ENCODE data around the gene KCNMB2. TPM values are rescaled to one million over a fixed set of nuclear protein-coding genes. Genes with fewer than 3 reads are reported as not detected.

Gene KCNMB2
- total RNA-seq, 4 donors from 2014 or later: not detected

GRCh38 chr3:178706411-178706810 lies 170.2 kb downstream of the KCNMB2 start:
- WGBS, 2 donors: 91 to 96% methylated on average over 2 of the region's 2 CpGs
- TF ChIP-seq CTCF (IDR thresholded peaks at IDR 0.05) (no peak), EP300 (IDR thresholded peaks at IDR 0.05) (no peak), POLR2A (IDR thresholded peaks at IDR 0.05) (no peak)
- no peaks in the 10 kb centered on the region for H3K27me3 ChIP-seq

GRCh38 chr3:178707311-178708031 lies 171.2 kb downstream of the KCNMB2 start:
- H3K27ac ChIP-seq: no peak overlapping the region
- no peak for DNase-seq (ENCODE audit: low spot score in 2 of 2)
- 94% methylated on average over 3 of the region's 3 CpGs for WGBS, 2 donors
- H3K4me3 ChIP-seq: no peak overlapping the region
- no peaks in the 10 kb centered on the region for H3K9me3 ChIP-seq
- no peaks in the 10 kb centered on the region for H3K4me1 ChIP-seq
- no peaks in the 10 kb centered on the region for H3K27me3 ChIP-seq
- TF ChIP-seq POLR2A (IDR thresholded peaks at IDR 0.05) (no peak), EP300 (IDR thresholded peaks at IDR 0.05) (no peak), CTCF (IDR thresholded peaks at IDR 0.05) (no peak)
- no peaks in the 10 kb centered on the region for H3K36me3 ChIP-seq

More at GRCh38 chr3:178706411-178706810, 170.2 kb downstream of the KCNMB2 start:
- Histone ChIP-seq H3K36me3 (no peaks in the 10 kb centered on the region), H3K9me3 (no peaks in the 10 kb centered on the region), H3K4me1 (no peaks in the 10 kb centered on the region), H3K27ac (no peak overlapping the region), H3K4me3 (no peak overlapping the region)
- no peak for DNase-seq (ENCODE audit: low spot score in 2 of 2)

- no peak overlapping the region for H3K4me3 ChIP-seq
- TF ChIP-seq POLR2A (IDR thresholded peaks at IDR 0.05): no peak
- no peak for DNase-seq (ENCODE audit: low spot score in 2 of 2)
- WGBS, 2 donors: 40% methylated on average over 6 of the region's 6 CpGs
- H3K27me3 ChIP-seq: no peaks in the 10 kb centered on the region
- no peak overlapping the region for H3K27ac ChIP-seq
- no peaks in the 10 kb centered on the region for H3K4me1 ChIP-seq
- H3K36me3 ChIP-seq: no peaks in the 10 kb centered on the region
- no peaks in the 10 kb centered on the region for H3K9me3 ChIP-seq
These were observed 172.8 kb downstream of the KCNMB2 start for GRCh38 chr3:178709051-178709450.

- H3K9me3 ChIP-seq: no peaks in the 10 kb centered on the region
- WGBS, 2 donors: 69 to 86% methylated on average over 3 of the region's 3 CpGs
- TF ChIP-seq EP300 (IDR thresholded peaks at IDR 0.05): no peak
- no peak for TF ChIP-seq CTCF (IDR thresholded peaks at IDR 0.05)
- no peak for TF ChIP-seq POLR2A (IDR thresholded peaks at IDR 0.05)
- DNase-seq (ENCODE audit: low spot score in 2 of 2): no peak
- no peak overlapping the region for H3K27ac ChIP-seq
- no peaks in the 10 kb centered on the region for H3K27me3 ChIP-seq
- no peaks in the 10 kb centered on the region for H3K4me1 ChIP-seq
- no peaks in the 10 kb centered on the region for H3K36me3 ChIP-seq
- H3K4me3 ChIP-seq: no peak overlapping the region
These were observed 175.5 kb downstream of the KCNMB2 start for GRCh38 chr3:178711753-178712152.

GRCh38 chr3:178712247-178712646 lies 176.0 kb downstream of the KCNMB2 start:
- Histone ChIP-seq H3K9me3 (no peaks in the 10 kb centered on the region), H3K4me1 (no peaks in the 10 kb centered on the region)
- WGBS, 2 donors: 82 to 95% methylated on average over 5 of the region's 5 CpGs

More at GRCh38 chr3:178712247-178712646, 176.0 kb downstream of the KCNMB2 start:
- no peak overlapping the region for H3K4me3 ChIP-seq
- H3K27ac ChIP-seq: no peak overlapping the region
- no peak for DNase-seq (ENCODE audit: low spot score in 2 of 2)
- TF ChIP-seq POLR2A (IDR thresholded peaks at IDR 0.05): no peak
- no peak for TF ChIP-seq EP300 (IDR thresholded peaks at IDR 0.05)
- no peak for TF ChIP-seq CTCF (IDR thresholded peaks at IDR 0.05)
- H3K36me3 ChIP-seq: no peaks in the 10 kb centered on the region
- no peaks in the 10 kb centered on the region for H3K27me3 ChIP-seq

Measured in tibial nerve (tissue), 4 donors.